ENCODE results near the gene CPNE9. TPM values are rescaled to one million over a fixed set of nuclear protein-coding genes. Genes with fewer than 3 reads are reported as not detected.

The CPNE9 gene
- total and polyA plus RNA-seq, 2 experiments from 2014 or later = 7.0 to 8.8 TPM

- no peak for TF ChIP-seq CTCF (conservative IDR thresholded peaks at IDR 0.05; ENCODE audit: low read depth in 2 of 2)
- no peak for TF ChIP-seq REST (IDR thresholded peaks at IDR 0.05; ENCODE audit: unreplicated experiment)
Observed at GRCh38 chr3:9660972-9661371, 42.7 kb upstream of the CPNE9 start (continued).

GRCh38 chr3:9664119-9664751, 39.4 kb upstream of the CPNE9 start:
- Mint-ChIP-seq H3K27ac (no peak overlapping the region), H3K4me3 (no peak overlapping the region), H3K9me3 (no peaks in the 10 kb centered on the region), H3K36me3 (ENCODE audit: low read depth) (peaks cover 58% of the 10 kb centered on the region), H3K27me3 (ENCODE audit: insufficient read depth, low read depth, poor library complexity) (no peaks in the 10 kb centered on the region), H3K4me1 (no peaks in the 10 kb centered on the region)
- no peak overlapping the region for H3K4me2 ChIP-seq
- H4K20me1 ChIP-seq (replicated peaks; ENCODE audit: insufficient read depth) = peaks cover 5% of the 10 kb centered on the region; the same call in 1 of the 2 replicates
- no peak for ATAC-seq
- H2AFZ ChIP-seq = no peak overlapping the region
- no peak overlapping the region for H3K27ac ChIP-seq (ENCODE audit: low read depth)
- H3F3A ChIP-seq (replicated peaks; ENCODE audit: low read depth) = no peaks in the 10 kb centered on the region
- no peaks in the 10 kb centered on the region for H3K9me2 ChIP-seq (ENCODE audit: insufficient read depth)
- H3K27me3 ChIP-seq (ENCODE audit: insufficient read depth) = no peaks in the 10 kb centered on the region
- no peaks in the 10 kb centered on the region for H3K4me1 ChIP-seq (ENCODE audit: insufficient read depth)
- H3K4me3 ChIP-seq = no peak overlapping the region
- DNase-seq (ENCODE audit: low spot score) = no peak
- H3K79me2 ChIP-seq (replicated peaks; ENCODE audit: insufficient read depth) = 0 out of 2 replicates have a peak, but pooled peaks cover under 1% of the 10 kb centered on the region
- peaks cover 4% of the 10 kb centered on the region for H3K36me3 ChIP-seq (ENCODE audit: insufficient read depth)
- TF ChIP-seq EZH2phosphoT487 (IDR thresholded peaks at IDR 0.05; ENCODE audit: unreplicated experiment) = no peak
- no peak for TF ChIP-seq ZNF114 (CRISPR knock-in tag; IDR thresholded peaks at IDR 0.05)
- TF ChIP-seq ZNF331 (CRISPR knock-in tag; IDR thresholded peaks at IDR 0.05; ENCODE audit: low read depth) = no peak
- TF ChIP-seq ZNF462 (CRISPR knock-in tag; IDR thresholded peaks at IDR 0.05) = no peak
- TF ChIP-seq EZH2 (IDR thresholded peaks at IDR 0.05; ENCODE audit: low read depth, unreplicated experiment) = no peak
- no peak for TF ChIP-seq ETS1 (IDR thresholded peaks at IDR 0.05)
